GM12878 (cell line): ENCODE measurements around the gene CDR2. TPM values are rescaled to one million over a fixed set of nuclear protein-coding genes. Genes with fewer than 3 reads are reported as not detected.

Source experiments
- ATAC-seq: fragments of 200-7000 bp; cut with Tn5 transposase; 3 replicates; pipeline ENCODE4 v1.9.1; 2020; ENCODE audit warnings: mild to moderate bottlenecking, moderate library complexity
- BruUV-seq: library from RNA; stranded (reverse); fragments of 400-500 nt; replicated peaks from 2 replicates; lab custom pipeline; 2021; lab: Mats Ljungman, UMichigan
- CTCF ChIA-PET: fragments of 300-600 bp; sonication (Branson Sonifier 250); formaldehyde crosslinking; extraction: SDS; loops from one replicate; lab custom pipeline; 2021; ENCODE audit warnings: inconsistent platforms; lab: Yijun Ruan, JAX
- POLR2A ChIA-PET: fragments of 350-600 bp; formaldehyde crosslinking; extraction: SDS; loops from one replicate; lab custom pipeline; 2021; ENCODE audit warnings: inconsistent platforms; lab: Charles Lee
- RAD21 ChIA-PET: fragments of 300-600 bp; sonication (Branson Sonifier 250); formaldehyde crosslinking; loops from one replicate; lab custom pipeline; 2023; ENCODE audit warnings: antibody characterized with exemption; ENCODE audit not compliant: unreplicated experiment; lab: Charles Lee
- SMC1A ChIA-PET: fragments of 300-600 bp; sonication (Branson Sonifier 250); formaldehyde crosslinking; loops from one replicate; lab custom pipeline; 2023; ENCODE audit not compliant: unreplicated experiment, uncharacterized antibody; lab: Charles Lee
- DNase-seq: peaks from one replicate; pipeline ENCODE4 v3.0.0-alpha.2; 2011; ENCODE audit warnings: low read depth, low spot score
- FAIRE-seq: peaks from 3 replicates; lab custom pipeline; 2011; peaks lifted over from hg19 to GRCh38; lab: Jason Lieb, UNC
- H2AFZ ChIP-seq: 2 replicates; pipeline ENCODE4 v1.6.0; 2011; ENCODE audit warnings: low read depth, low read length, control low read depth; ENCODE audit not compliant: control insufficient read depth
- H3K27ac ChIP-seq: 2 replicates; pipeline ENCODE4 v1.5.1; 2011; ENCODE audit warnings: control low read depth; ENCODE audit not compliant: control insufficient read depth, insufficient read depth
- H3K27me3 ChIP-seq, 2 experiments: replicated peaks in 1 of 2; 2 replicates each; pipeline versions ENCODE4 v1.6.0 to v1.6.1; 2011; ENCODE audit warnings: low read length in 1 of 2; ENCODE audit not compliant: control insufficient read depth in 2 of 2, insufficient read depth in 2 of 2
- H3K36me3 ChIP-seq, 2 experiments: 2 replicates each; pipeline ENCODE4 v1.5.1; 2011; ENCODE audit warnings: low read length in 1 of 2; ENCODE audit not compliant: control insufficient read depth in 2 of 2, insufficient read depth in 2 of 2
- H3K4me1 ChIP-seq: 2 replicates; pipeline ENCODE4 v1.6.1; 2011; ENCODE audit warnings: mild to moderate bottlenecking, low read length, moderate library complexity, mixed read lengths; ENCODE audit not compliant: control insufficient read depth, insufficient read depth
- H3K4me2 ChIP-seq: 2 replicates; pipeline ENCODE4 v1.6.0; 2011; ENCODE audit warnings: control low read depth; ENCODE audit not compliant: control insufficient read depth, insufficient read depth
- H3K4me3 ChIP-seq: fragments of 200-600 bp; sonication (generic); 2 replicates; pipeline ENCODE4 v1.5.1; 2016
- H3K79me2 ChIP-seq: 2 replicates; pipeline ENCODE4 v1.6.0; 2011; ENCODE audit warnings: low read length; ENCODE audit not compliant: control insufficient read depth, insufficient read depth
- H3K9ac ChIP-seq: 2 replicates; pipeline ENCODE4 v1.8.0; 2011; ENCODE audit warnings: low read length, control low read depth, mixed read lengths; ENCODE audit not compliant: control insufficient read depth, insufficient read depth
- H3K9me3 ChIP-seq: replicated peaks from 3 replicates; pipeline ENCODE4 v1.5.1; 2011; ENCODE audit warnings: mild to moderate bottlenecking, low read length; ENCODE audit not compliant: control insufficient read depth, insufficient read depth
- H4K20me1 ChIP-seq: 2 replicates; pipeline ENCODE4 v1.6.0; 2011; ENCODE audit not compliant: control insufficient read depth, insufficient read depth
- KAT2A ChIP-seq: conservative IDR thresholded peaks from 2 replicates; pipeline ENCODE4 v1.6.1; 2011; ENCODE audit warnings: low read depth, low read length; ENCODE audit not compliant: control insufficient read depth
- MTA2 ChIP-seq: fragments of 450-650 bp; IDR thresholded peaks from 2 replicates; pipeline ENCODE4 v1.6.1; 2016; ENCODE audit warnings: low read depth, mild to moderate bottlenecking, moderate library complexity
- MYC ChIP-seq: IDR thresholded peaks from 2 replicates; pipeline ENCODE4 v1.6.1; 2011; ENCODE audit warnings: mild to moderate bottlenecking, low read length, moderate library complexity, inconsistent platforms; ENCODE audit not compliant: insufficient read depth, insufficient replicate concordance, insufficient read length, severe bottlenecking
- PKNOX1 ChIP-seq: fragments of 450-650 bp; IDR thresholded peaks from 2 replicates; pipeline ENCODE4 v1.6.1; 2016; ENCODE audit warnings: mild to moderate bottlenecking
- ZNF274 ChIP-seq: IDR thresholded peaks from one replicate; pipeline ENCODE4 v1.8.0; 2011; ENCODE audit not compliant: insufficient read length, insufficient read depth
- in situ Hi-C: fragments of 300-500 bp; cut with MboI; formaldehyde crosslinking; loops from 9 replicates; pipeline ENCODE4 v1.14.3; 2018; ENCODE audit warnings: mixed read lengths
- intact Hi-C: fragments of 100-400 bp; cut with micrococcal nuclease; formaldehyde crosslinking; loops from one replicate; pipeline ENCODE4 v1.14.2; 2022; ENCODE audit not compliant: unreplicated experiment
- polyA plus RNA-seq, 11 experiments: library from polyadenylated mRNA; depleted of rRNA in 4 of 11; unstranded in 6 of 11; stranded (reverse) in 5 of 11; fragments of >200 nt; fragmentation: Nextera tagmentation in 4 of 11; fragmentation: Illumina TruSeq in 1 of 11; extraction: Ambion mirVana in 4 of 11; extraction: Trizol in 1 of 11; gene quantifications; 1 replicate in 1 of 11; 2 replicates in 10 of 11; pipeline versions ENCODE4 v1.2.1 to v1.2.3, GENCODE V29; 2011 to 2016; ENCODE audit warnings: inconsistent platforms in 2 of 11, missing spikeins in 2 of 11, low read depth in 1 of 11
- total RNA-seq, 4 experiments: library from RNA; depleted of rRNA in 3 of 4; stranded (reverse); fragments of >200 nt in 3 of 4; fragmentation: Illumina TruSeq in 1 of 4; extraction: Trizol in 1 of 4; gene quantifications; 2 replicates each; pipeline versions ENCODE4 v1.2.1 to v1.2.3, GENCODE V29; 2013 to 2021
- TF ChIP-seq, protein P1 (sequence below): fragments of 450-650 bp; IDR thresholded peaks from 2 replicates; pipeline ENCODE4 v1.6.1; 2017; ENCODE audit warnings: borderline replicate concordance
- TF ChIP-seq, protein P2 (sequence below): fragments of 450-650 bp; IDR thresholded peaks from 2 replicates; pipeline ENCODE4 v1.6.1; 2017; ENCODE audit warnings: mild to moderate bottlenecking

The CDR2 gene
- total and polyA plus RNA-seq, 10 of the 15 experiments (the other 5 are each of a cell fraction or from before 2014, with no cell fraction given) = 4.8 to 24.3 (median 19.2) TPM

GRCh38 chr16:22397931-22398330, 23.5 kb upstream of the CDR2 start:
- H3K4me1 ChIP-seq = no peaks in the 10 kb centered on the region
- no peaks in the 10 kb centered on the region for H3K27me3 ChIP-seq
- SMC1A ChIA-PET = interaction anchor here (0.5 to 1.7 kb wide), 4 partner anchors 9 to 101 kb away, joined by 3 to 4 read pairs (median 4); no protein-coding TSS in a partner anchor
- no peak overlapping the region for H3K4me2 ChIP-seq
- H3K79me2 ChIP-seq = no peaks in the 10 kb centered on the region
- no peaks in the 10 kb centered on the region for H3K36me3 ChIP-seq
- CTCF ChIA-PET = interaction anchor here (1.1 kb wide), 1 partner anchor 15 kb away, joined by 3 read pairs; no protein-coding TSS in a partner anchor
- TF ChIP-seq PKNOX1 (no peak), ZNF274 (no peak), KAT2A (no peak), MYC (no peak), MTA2 (no peak)
- TF ChIP-seq, protein P1, sequence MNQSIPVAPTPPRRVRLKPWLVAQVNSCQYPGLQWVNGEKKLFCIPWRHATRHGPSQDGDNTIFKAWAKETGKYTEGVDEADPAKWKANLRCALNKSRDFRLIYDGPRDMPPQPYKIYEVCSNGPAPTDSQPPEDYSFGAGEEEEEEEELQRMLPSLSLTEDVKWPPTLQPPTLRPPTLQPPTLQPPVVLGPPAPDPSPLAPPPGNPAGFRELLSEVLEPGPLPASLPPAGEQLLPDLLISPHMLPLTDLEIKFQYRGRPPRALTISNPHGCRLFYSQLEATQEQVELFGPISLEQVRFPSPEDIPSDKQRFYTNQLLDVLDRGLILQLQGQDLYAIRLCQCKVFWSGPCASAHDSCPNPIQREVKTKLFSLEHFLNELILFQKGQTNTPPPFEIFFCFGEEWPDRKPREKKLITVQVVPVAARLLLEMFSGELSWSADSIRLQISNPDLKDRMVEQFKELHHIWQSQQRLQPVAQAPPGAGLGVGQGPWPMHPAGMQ = no peak
- TF ChIP-seq, protein P2, sequence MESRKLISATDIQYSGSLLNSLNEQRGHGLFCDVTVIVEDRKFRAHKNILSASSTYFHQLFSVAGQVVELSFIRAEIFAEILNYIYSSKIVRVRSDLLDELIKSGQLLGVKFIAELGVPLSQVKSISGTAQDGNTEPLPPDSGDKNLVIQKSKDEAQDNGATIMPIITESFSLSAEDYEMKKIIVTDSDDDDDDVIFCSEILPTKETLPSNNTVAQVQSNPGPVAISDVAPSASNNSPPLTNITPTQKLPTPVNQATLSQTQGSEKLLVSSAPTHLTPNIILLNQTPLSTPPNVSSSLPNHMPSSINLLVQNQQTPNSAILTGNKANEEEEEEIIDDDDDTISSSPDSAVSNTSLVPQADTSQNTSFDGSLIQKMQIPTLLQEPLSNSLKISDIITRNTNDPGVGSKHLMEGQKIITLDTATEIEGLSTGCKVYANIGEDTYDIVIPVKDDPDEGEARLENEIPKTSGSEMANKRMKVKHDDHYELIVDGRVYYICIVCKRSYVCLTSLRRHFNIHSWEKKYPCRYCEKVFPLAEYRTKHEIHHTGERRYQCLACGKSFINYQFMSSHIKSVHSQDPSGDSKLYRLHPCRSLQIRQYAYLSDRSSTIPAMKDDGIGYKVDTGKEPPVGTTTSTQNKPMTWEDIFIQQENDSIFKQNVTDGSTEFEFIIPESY = no peak
- H4K20me1 ChIP-seq = no peaks in the 10 kb centered on the region
- RAD21 ChIA-PET = no interaction called here
- in situ Hi-C loops = loop anchor here (5.0 kb wide), 1 partner anchor 51 kb away; no protein-coding TSS in a partner anchor
- intact Hi-C loops = no loop called here
- no TSS peak for BruUV-seq
- H3K9me3 ChIP-seq = no peaks in the 10 kb centered on the region
- DNase-seq = no peak
- POLR2A ChIA-PET = interaction anchor here (0.6 to 0.7 kb wide), 2 partner anchors 23 to 1771 kb away, joined by 3 to 4 read pairs; no protein-coding TSS in a partner anchor
- H2AFZ ChIP-seq = no peak overlapping the region
- no peak overlapping the region for H3K9ac ChIP-seq
- no peak for ATAC-seq
- H3K4me3 ChIP-seq = no peak overlapping the region
- no peak for FAIRE-seq
- H3K27ac ChIP-seq = no peak overlapping the region
